Measurements from ENCODE around the gene TYW1B.
"Not testable (repeated sequence)": the region's sequence is repeated elsewhere in the genome, so short reads cannot be mapped to it uniquely, and the experiment has no call there.

Gene TYW1B

DNA sequence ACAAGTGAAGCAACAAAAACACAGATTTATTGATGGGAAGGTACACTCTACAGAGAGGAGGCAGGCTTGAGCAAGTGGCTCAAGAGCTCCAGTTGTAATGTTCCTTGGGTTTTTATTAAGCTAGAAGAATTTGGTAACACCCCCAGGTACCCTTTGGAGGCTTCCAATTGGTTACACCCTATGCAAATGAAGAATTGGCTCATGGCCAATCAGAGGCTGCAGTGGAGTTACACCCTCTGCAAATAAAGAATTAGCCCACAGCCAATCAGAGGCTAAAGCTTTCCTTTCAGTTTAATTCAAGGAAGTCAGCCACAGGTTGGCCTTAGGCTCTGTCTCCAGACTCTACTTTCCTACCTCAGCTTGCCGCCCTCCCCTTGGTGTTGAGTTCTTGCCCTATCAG is 10.3 kb downstream of the TYW1B start:
- not testable (repeated sequence) for DNase-seq (ENCODE audit: low read depth); H3K4me3 ChIP-seq (ENCODE audit: low read depth, low read length)

DNA sequence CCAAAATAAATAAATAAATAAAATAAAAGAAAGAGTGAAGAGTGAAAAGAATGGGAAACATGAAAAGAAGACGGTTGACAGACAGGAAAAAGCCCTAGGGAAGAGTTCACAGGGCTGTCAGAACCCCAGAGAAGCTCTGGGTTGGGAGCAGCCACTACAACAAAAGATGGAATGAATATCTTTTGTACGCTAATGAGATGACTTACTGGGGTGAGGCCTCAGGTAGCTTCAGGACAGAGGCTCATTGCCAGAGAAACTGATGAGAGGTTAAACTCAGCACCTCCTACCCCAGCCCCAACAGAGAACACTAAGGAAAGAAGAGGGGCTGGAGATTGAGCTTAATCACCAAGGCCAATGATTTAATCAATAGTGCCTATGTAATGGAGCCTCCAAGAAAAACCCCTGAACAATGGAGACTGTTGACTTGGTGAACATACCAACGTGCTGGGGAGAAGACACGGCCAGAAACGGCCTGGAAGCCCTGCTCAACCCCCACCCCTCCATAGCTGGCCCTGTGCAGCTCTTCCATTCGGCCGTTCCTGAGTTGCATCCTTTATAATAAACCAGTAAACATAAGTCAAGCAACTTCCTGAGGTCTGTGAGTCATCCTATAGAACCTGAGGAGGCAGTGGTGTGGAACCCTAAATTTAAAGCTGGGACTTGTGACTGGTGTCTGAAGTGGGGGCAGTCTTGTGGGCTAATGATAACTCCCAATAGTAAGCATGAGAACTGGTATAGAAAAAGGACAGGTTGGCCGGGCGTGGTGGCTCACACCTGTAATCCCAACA is 11.4 kb downstream of the TYW1B start:
- DNase-seq (ENCODE audit: low read depth); H3K4me3 ChIP-seq (ENCODE audit: low read depth, low read length): not testable (repeated sequence)

GRCh38 chr7:72810437-72810836 is 17.6 kb downstream of the TYW1B start:
- not testable (repeated sequence) for DNase-seq (ENCODE audit: low read depth); H3K4me3 ChIP-seq (ENCODE audit: low read depth, low read length)

- not testable (repeated sequence) for H3K4me3 ChIP-seq (ENCODE audit: low read depth, low read length); DNase-seq (ENCODE audit: low read depth)
Measured at GRCh38 chr7:72808511-72808910, 19.5 kb downstream of the TYW1B start.

DNA sequence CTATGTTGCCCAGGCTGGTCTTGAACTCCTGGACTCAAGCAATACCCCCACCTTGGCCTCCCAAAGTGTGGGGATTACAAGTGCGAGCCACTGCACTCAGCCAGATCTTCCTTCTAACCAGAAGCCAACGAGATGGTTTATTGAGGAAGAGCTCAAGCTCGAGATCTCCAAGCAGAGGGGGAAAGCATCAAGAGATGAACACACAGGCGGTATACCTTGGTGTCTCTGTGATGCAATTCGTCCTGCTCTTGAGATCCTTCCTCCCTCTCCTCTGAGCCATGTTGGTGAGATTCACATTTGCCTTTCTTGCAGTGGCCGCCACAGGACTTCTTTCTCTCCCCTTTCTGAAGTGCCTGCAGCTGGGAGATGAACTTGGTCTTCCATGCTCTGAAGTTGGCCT is 21.1 kb downstream of the TYW1B start:
- not testable (repeated sequence) for DNase-seq (ENCODE audit: low read depth); H3K4me3 ChIP-seq (ENCODE audit: low read depth, low read length)

DNA sequence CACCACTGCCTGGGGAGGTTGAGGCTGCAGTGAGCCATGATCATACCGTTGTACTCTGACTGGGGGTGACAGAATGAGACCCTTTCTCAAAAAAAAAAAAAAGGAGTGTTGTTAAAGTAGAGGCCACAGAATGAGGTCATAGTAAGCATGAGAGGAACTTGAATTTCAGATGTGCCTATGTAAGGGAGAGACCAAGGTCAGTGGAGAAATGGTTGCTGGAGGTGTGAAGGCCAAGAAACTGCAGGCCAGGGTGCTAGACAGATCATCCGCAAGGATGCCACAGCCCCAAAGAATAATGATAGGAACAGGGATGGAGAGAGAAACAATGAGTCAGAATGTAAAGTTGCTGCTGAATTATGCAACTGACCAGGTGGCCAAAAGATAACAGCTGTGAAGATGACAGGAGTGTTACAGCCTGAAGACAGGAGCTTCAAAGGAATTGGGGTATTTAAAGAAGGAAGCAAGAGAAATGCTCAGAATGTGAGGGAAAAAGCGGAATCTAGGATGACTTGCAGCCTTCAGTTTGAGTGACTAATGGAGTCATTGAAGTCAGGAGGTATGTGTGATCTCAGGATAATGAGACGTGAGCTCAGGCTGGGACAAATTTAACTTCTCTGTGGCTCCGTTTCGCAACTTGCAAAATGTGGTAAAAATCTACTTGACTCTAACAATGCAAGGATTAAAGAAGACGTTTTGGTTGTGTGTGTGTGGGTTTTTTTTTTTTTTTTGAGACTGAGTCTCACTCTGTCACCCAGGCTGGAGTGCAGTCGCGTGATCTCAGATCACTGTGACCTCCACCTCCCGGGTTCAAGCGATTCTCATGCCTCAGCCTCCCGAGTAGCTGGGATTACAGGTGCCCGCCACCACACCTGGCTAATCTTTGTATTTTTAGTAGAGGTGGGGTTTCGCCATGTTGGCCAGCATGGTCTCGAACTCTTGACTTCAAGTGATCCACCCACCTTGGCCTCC is 22.2 kb downstream of the TYW1B start:
- DNase-seq (ENCODE audit: low read depth), result peak; percentile 45
- no peak overlapping the region for H3K4me3 ChIP-seq (ENCODE audit: low read depth, low read length)

DNA sequence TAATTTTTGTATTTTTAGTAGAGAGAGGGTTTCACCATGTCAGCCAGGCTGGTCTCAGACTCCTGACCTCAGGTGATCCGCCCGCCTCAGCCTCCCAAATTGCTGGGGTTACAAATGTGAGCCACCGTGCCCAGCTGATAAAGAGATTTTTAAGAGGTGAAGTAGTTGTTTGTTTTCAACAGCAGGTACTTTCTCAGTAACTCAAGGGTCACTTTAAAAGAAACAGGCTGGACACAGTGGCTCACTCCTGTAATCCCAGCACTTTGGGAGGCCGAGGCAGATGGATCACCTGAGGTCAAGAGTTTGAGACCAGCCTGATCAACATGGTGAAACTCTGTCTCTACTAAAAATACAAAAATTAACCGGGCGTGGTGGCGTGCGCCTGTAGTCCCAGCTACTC is 24.2 kb downstream of the TYW1B start:
- not testable (repeated sequence) for H3K4me3 ChIP-seq (ENCODE audit: low read depth, low read length); DNase-seq (ENCODE audit: low read depth)

DNA sequence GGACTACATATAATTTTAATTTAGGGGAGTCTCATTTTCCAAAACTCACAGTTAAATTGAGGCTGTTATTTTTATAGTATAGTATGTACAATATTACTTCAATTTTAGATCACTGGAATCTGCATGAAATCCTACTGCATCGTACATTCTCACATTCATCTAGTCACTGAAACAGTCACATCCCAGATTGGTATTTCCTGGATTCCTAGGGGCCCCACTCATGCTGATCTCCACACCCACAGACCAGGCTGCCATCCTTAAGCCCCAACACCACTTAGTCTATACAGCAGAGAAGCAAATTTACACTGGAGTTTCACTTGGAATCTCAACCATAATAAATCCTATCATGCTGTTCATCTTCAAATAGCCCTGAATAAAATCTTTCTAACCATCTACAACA is 26.4 kb downstream of the TYW1B start:
- DNase-seq (ENCODE audit: low read depth), result peak; percentile 10

GRCh38 chr7:72795401-72795800 is 32.6 kb downstream of the TYW1B start:
- not testable (repeated sequence) for H3K4me3 ChIP-seq (ENCODE audit: low read depth, low read length); DNase-seq (ENCODE audit: low read depth)

More for the DNA sequence above, 26.4 kb downstream of the TYW1B start:
- H3K4me3 ChIP-seq (ENCODE audit: low read depth, low read length), result not testable (repeated sequence)

- no peak for DNase-seq (ENCODE audit: low read depth)
- no peak overlapping the region for H3K4me3 ChIP-seq (ENCODE audit: low read depth, low read length)
Measured at GRCh38 chr7:72793791-72794190, 34.2 kb downstream of the TYW1B start.

DNA sequence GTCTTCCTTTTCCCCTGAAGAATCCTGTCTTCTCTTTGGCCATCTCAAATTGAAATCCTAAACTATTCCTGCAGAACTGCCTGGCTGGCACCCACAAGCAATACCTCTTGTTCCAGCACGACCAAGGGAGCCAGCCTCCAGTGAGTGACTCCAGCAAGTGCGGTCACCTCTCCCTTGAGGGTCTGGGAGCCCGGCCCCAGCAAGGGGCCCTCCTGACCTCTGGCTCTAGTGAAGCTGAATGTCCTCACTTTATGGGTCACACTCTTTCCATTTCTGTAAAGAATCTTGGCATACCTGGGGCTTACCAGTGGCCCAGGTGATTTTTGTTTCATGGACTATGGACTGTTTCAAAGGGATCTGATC is 37.3 kb downstream of the TYW1B start:
- DNase-seq (ENCODE audit: low read depth); H3K4me3 ChIP-seq (ENCODE audit: low read depth, low read length): not testable (repeated sequence)

DNA sequence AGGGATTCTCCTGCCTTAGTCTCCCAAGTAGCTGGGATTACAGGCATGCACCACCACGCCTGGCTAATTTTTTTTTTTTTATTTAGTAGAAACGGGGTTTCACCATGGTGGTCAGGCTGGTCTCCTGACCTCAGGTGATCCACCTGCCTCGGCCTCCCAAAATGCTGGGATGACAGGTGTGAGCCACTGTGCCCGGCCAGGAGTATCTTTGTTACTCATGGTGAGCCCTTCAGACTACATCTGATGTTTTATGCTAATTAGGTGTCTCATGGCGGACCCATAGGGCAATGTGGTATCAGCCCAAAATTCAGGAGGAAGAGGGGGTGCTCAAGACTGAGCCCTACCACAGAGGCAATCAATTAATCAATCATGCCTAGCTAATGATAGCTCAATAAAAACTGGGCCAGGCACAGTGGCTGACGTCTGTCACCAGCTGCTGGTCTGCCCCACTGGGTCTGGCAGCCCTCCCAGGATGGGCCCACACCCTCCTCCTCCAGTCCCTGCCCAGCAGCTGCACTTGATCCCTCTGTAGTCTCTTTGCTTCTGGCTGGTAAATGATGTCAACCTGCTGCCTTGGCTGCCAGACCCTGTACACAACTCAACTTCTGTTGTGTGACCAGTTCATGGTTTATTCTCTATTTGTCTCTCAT is 37.8 kb downstream of the TYW1B start:
- H3K4me3 ChIP-seq (ENCODE audit: low read depth, low read length); DNase-seq (ENCODE audit: low read depth): not testable (repeated sequence)

DNA sequence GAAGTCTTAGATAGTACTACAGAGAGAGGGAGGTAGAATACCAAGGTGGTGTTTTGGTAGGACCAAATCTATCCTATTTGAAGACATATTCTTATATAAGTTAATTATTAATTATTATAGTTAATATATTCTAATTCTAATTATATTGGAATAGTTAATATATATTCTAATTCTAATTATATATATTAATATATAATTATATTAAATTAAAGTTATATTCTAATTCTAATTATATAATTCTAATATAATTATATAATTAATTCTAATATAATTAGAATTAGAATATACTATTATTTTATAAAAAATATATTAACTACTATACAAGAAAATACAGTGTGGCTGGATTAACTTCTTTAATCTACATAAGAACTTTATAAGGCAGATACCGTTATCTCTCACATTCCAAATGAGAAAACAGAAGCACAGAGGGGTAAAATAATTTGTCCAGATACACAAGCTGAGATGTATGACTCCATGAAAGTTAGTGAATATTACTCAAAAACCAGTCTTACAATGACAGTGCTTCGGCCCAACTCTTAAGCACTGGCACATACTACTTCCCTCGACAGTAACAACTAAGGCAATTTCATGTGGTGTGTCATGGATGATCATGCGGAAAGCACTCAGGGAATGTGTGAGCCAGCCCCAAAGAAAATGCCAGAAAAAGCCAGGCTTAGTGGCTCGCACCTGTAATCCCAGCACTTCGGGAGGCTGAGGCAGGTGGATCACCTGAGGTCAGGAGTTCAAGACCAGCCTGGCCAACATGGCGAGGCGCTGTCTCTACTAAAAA is 42.6 kb downstream of the TYW1B start:
- H3K4me3 ChIP-seq (ENCODE audit: low read depth, low read length), result no peak overlapping the region
- no peak for DNase-seq (ENCODE audit: low read depth)

GRCh38 chr7:72783601-72784370 is 44.2 kb downstream of the TYW1B start:
- DNase-seq (ENCODE audit: low read depth), result peak; percentile 21
- H3K4me3 ChIP-seq (ENCODE audit: low read depth, low read length), result not testable (repeated sequence)

GRCh38 chr7:72781631-72782030 is 46.4 kb downstream of the TYW1B start:
- DNase-seq (ENCODE audit: low read depth), result no peak
- H3K4me3 ChIP-seq (ENCODE audit: low read depth, low read length), result no peak overlapping the region

DNA sequence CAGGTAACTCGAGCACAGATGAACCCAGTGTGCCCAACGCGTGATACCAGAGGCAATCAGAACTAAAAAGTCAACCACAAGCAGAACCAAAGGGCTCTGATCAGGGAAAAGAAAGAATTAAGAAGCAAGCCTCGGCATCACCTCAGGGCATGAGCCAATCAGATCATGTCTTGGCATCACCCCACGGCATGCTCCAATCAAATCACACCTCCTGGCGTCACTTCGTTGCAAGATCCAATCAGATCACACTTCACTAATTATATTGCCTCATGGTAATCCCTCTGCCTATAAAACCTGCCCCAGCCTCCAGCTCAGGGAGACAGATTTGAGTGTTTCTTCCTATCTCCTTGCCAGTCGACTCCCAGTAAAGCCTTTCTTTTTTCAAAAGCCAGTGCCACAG is 46.8 kb downstream of the TYW1B start:
- no peak overlapping the region for H3K4me3 ChIP-seq (ENCODE audit: low read depth, low read length)
- no peak for DNase-seq (ENCODE audit: low read depth)

- not testable (repeated sequence) for DNase-seq (ENCODE audit: low read depth)
Measured at GRCh38 chr7:72780289-72780894, 47.6 kb downstream of the TYW1B start.

GRCh38 chr7:72777167-72777566 is 50.8 kb downstream of the TYW1B start:
- not testable (repeated sequence) for DNase-seq (ENCODE audit: low read depth); H3K4me3 ChIP-seq (ENCODE audit: low read depth, low read length)

More at GRCh38 chr7:72780289-72780894, 47.6 kb downstream of the TYW1B start:
- H3K4me3 ChIP-seq (ENCODE audit: low read depth, low read length), result not testable (repeated sequence)

Measured in skeletal muscle cell (primary cell).